ENCODE results near the gene GALNT8. TPM values are rescaled to one million over a fixed set of nuclear protein-coding genes. Genes with fewer than 3 reads are reported as not detected.

Gene GALNT8
- total RNA-seq, 1 experiment from 2014 or later = 5.4 TPM

DNA sequence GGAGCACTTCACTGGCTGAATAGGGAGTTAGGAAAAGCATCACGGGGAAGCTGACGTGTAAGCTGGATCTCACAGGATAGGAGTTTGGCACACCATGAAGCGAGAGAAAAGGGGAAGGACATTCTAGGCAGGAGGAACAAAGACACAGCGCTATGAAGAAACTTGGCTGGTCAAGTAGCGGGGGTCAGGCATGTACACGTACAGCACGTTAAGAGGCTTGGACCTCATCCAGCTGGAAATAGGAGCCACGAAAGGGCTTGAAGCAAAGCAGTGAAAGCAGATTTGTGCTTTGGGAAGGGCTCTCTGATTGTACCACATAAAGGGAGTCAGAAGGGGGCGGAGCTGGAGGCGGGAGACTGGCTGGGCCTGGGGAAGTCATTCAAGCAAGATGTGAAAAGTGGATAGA, 19.6 kb upstream of the GALNT8 start:
- Histone ChIP-seq H2AK5ac (ENCODE audit: insufficient read length, low read length) (no peak overlapping the region), H4K91ac (ENCODE audit: insufficient read length, low read depth, low read length) (no peak overlapping the region), H2BK15ac (ENCODE audit: low read depth, low read length) (no peak overlapping the region), H4K20me1 (ENCODE audit: control insufficient read depth, insufficient read depth, insufficient read length) (no peaks in the 10 kb centered on the region), H3K14ac (ENCODE audit: insufficient read depth, low read length) (no peak overlapping the region), H2BK5ac (ENCODE audit: insufficient read length, low read length) (no peak overlapping the region), H2BK120ac (ENCODE audit: low read depth, low read length, poor library complexity, severe bottlenecking) (no peak overlapping the region), H3K23ac (ENCODE audit: insufficient read length, low read depth, low read length) (no peak overlapping the region), H3K9me3 (ENCODE audit: control insufficient read depth, low read depth, low read length) (no peaks in the 10 kb centered on the region), H3K9ac (ENCODE audit: extremely low read depth, insufficient read length, low read length) (no peak overlapping the region), H2AFZ (ENCODE audit: low read length) (no peak overlapping the region), H3K56ac (ENCODE audit: insufficient read length, low read depth, low read length) (no peak overlapping the region), H3K27me3 (ENCODE audit: insufficient read depth, low read length) (no peaks in the 10 kb centered on the region), H2BK20ac (ENCODE audit: low read depth, low read length, poor library complexity, severe bottlenecking) (no peak overlapping the region), H3K79me2 (ENCODE audit: insufficient read depth, low read length) (no peaks in the 10 kb centered on the region), H3K4me1 (ENCODE audit: insufficient read depth, low read length) (no peaks in the 10 kb centered on the region), H2BK12ac (ENCODE audit: insufficient read length, low read depth, low read length) (no peak overlapping the region), H4K5ac (ENCODE audit: insufficient read length, low read depth, low read length) (no peak overlapping the region), H3T11ph (ENCODE audit: low read length) (no peak overlapping the region), H3K23me2 (ENCODE audit: insufficient read length, low read depth, low read length, poor library complexity, severe bottlenecking) (no peaks in the 10 kb centered on the region), H3K18ac (ENCODE audit: insufficient read length, low read depth, low read length) (no peak overlapping the region), H3K27ac (ENCODE audit: insufficient read length, low read depth, low read length) (no peak overlapping the region), H4K8ac (replicated peaks; ENCODE audit: insufficient read length, low read depth, low read length) (no peak overlapping the region), H3K4me2 (ENCODE audit: insufficient read depth, insufficient read length, low read length) (no peak overlapping the region), H3K4ac (ENCODE audit: low read depth, low read length) (no peak overlapping the region), H3K79me1 (ENCODE audit: insufficient read depth, low read depth, low read length, poor library complexity, severe bottlenecking) (no peaks in the 10 kb centered on the region)
- Mint-ChIP-seq H3K4me3 (no peak overlapping the region), H3K27ac (peak overlapping the region in 2 of 3 experiments; percentile 50 to 69; a peak in 4 of 7 replicates), H3K4me1 (peaks cover 7% of the 10 kb centered on the region in 2 experiments), H3K27me3 (ENCODE audit: low read depth) (no peaks in the 10 kb centered on the region), H3K36me3 (ENCODE audit: insufficient read depth in 1 of 3, low read depth in 3 of 3) (peaks cover 0 to 37% (median 2%) of the 10 kb centered on the region in 3 experiments; a peak in 5 of 7 replicates), H3K9me3 (no peaks in the 10 kb centered on the region)
- TF ChIP-seq, protein P1, sequence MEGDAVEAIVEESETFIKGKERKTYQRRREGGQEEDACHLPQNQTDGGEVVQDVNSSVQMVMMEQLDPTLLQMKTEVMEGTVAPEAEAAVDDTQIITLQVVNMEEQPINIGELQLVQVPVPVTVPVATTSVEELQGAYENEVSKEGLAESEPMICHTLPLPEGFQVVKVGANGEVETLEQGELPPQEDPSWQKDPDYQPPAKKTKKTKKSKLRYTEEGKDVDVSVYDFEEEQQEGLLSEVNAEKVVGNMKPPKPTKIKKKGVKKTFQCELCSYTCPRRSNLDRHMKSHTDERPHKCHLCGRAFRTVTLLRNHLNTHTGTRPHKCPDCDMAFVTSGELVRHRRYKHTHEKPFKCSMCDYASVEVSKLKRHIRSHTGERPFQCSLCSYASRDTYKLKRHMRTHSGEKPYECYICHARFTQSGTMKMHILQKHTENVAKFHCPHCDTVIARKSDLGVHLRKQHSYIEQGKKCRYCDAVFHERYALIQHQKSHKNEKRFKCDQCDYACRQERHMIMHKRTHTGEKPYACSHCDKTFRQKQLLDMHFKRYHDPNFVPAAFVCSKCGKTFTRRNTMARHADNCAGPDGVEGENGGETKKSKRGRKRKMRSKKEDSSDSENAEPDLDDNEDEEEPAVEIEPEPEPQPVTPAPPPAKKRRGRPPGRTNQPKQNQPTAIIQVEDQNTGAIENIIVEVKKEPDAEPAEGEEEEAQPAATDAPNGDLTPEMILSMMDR (conservative IDR thresholded peaks at IDR 0.05) = no peak
- peak; percentile 55 for DNase-seq
- WGBS (ENCODE audit: extremely low coverage, insufficient read length, low lambda C conversion rate) = no CpG with 5 or more reads among the region's 10 CpGs

All from H9 (cell line).